DMS153 treated with DMSO at 0.1 percent for 48 hours (cell line): ENCODE measurements around the gene MAS1L.

Experiments used
- DNase-seq: peaks from one replicate; lab custom pipeline; 2025; ENCODE audit not compliant: unreplicated experiment; lab: John Stamatoyannopoulos, UW

MAS1L gene

DNA sequence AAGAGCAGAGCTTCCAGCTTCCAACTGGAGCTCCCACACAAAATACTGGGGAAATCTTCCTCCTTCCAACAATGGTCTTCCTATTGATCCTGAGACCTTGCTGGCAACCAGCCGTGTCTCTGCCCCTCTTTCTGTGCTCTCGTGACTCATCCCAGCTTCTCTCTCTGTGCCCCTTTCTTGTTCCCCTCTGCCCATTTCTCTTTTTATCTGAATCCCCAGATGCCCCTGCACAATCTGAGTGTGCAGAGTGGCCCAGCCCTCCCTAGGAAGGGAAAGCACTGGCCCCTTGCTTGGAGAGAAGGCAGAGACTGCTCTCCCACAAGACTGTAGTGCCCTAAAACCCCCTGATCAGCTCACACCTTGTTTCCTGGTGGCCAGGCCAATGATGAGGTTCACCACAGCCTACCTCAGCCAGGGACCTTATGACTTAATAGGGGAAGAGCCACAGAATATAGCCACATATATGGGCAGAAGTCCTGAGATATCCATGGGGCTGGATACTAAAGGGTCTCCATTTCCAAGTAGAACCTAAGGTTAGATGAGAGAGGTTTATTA, 23.1 kb upstream of the MAS1L start:
- DNase-seq, result no peak

DNA sequence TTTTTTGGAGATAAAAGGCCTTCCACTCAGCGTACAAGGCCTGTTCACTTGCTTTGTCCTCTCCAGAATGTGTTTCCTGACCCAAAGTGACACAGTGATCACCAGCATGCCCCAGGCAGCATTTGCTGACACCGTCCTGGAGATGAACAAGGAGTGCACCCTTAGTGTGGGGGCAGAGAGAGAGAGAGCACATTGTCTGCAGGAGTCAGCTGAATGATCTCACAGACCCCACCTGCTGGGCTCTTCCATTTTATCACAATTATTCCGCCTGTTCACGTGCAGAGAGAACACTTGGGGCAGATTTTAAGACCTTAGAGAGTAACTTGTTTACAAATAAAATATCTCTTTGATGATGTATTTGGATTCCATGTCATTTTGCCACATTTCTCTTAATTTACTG, 22.4 kb upstream of the MAS1L start:
- DNase-seq, result no peak

DNA sequence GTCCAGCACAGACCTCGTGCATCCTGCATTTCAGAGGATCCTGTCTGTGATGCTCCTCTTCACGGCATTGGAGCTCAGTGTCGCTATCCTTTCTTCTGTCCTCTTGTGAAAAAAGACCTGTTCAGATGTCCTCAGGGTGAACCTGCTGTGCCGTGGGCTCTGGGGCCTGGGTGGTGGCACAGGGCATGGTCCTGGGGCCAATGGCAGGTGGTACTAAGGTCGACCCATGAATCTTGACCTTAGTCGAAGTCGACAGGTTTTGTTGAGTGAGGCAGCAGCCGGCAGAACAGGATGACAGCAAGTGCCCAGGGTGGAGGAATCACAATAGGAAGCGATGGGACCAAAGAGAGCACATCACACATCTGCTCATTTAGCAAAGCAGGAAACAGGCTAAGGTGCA, 22.0 kb upstream of the MAS1L start:
- no peak for DNase-seq

DNA sequence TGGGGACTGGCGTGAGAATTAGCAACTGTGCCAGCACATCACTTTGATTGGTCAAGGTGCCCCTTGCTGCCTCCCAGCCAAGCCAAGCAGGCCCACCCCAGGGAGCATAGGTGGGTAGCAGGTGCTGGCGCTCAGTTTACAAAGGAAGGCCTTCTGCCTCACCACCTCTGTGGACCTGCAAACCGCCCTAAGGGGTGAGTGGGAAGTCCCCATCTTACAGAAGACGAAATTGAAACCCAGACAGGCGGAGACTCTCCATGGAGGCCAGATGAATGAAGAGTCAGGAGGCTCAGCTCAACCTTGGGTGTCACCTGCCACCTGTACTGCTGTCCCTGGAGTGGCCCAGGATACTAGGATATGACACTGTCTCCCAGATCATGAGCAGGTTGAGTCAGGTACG, 21.5 kb upstream of the MAS1L start:
- no peak for DNase-seq

DNA sequence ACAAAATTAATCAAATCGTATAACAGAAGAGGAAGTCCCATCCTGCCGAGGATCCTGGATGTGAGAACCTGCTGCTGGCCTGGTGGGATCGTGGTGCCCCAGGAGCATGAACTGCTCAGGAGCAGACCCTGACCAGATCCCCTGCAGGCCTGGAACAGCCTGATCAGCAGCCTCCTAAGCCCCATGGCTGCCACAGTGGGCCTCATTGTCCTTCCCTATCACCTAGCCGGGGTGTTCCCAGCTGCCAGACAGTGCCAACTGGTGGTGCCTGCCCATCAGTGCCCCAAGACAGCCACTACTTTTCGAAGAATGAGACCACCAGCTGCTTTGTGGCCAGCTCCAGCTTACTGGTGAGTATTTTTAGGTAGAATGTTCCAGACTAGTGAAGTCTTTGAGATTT, 19.6 kb upstream of the MAS1L start:
- DNase-seq, result no peak

DNA sequence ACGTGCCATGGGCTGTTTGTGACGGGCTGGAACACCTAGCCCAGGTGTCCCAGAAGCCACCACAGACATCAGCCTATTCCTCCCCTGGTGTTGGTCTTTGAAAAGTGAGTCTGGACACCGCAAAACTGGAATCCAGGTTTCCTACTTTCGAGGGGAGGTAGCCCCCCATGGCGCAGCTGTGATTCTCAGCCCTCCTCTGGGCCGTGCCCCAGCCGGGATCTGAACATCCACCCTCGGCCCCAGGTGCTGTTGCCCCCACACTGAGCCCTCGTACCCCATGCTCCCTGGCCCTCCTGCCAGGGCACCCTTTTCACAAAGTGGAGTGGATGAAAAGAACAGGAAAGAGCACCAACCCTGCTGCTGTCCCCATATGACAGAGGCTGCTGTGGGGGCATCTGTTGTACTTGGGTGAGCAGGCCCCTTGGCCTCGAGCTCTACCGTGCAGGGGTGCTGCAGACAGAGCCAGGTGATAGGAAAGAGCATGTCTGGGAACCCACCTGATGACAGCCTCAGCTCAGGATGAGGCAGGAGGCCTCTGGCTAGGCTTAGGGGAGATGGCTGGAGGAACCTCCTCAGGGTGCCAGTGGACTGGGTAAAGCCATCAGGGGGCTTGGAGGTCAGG, 18.8 kb upstream of the MAS1L start:
- DNase-seq, result no peak

DNA sequence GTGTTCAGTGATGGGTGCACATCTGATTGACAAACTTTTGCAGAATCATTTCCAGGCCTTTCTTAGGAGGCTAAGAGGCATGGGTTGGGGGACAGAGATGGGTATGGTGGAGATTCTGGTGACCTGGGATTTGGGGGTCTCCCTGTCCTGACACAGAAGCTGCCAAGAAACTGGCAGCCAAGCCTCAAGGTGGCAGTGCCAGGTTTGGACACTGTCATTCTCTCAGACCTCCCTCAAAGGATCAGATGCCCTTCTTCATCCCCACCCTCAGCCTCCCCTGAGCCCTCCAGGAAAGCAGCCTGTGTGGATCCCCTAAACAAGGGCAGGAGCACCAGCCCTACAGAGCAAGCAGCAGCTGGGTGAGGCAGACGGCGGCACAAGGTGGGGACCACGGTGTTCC, 18.1 kb upstream of the MAS1L start:
- no peak for DNase-seq

DNA sequence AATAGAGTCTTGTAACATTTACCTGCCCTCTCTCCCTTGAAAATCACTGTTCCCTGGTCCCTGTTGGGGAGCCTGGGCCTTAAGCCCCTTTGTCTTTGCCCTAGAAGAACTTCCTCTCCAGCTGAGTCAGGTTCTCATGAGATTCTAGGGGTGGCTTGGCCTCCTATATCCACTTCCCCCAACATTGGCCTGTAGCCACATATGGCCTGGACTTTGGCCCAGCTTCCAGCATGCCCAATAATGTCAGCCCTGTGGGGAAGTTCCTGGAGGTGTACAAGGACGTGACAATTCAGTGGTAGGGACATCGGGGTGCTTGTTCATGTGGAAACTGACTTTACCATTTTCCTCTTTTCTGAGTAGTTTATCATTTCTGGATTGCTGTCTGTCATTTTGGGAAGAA, 17.2 kb upstream of the MAS1L start:
- DNase-seq, result no peak

DNA sequence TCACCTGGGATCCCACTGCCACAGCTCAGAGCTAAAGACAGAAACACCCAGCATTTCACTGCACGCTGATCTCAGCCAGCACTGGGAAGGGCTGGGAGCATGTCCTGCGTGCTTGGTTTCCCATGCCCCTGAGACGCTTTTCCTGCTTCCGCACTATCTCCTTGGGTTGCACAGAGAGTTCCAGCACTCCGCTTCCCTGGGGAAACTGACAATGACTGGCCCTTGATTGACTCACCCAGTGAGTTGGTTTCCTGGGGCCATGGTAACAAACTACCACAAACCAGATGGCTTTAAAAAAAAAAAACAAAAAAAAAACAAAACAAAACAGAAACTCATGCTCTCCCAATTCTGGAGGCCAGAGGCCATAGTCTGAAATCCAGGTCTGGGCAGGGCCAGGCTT, 14.8 kb upstream of the MAS1L start:
- DNase-seq, result no peak

DNA sequence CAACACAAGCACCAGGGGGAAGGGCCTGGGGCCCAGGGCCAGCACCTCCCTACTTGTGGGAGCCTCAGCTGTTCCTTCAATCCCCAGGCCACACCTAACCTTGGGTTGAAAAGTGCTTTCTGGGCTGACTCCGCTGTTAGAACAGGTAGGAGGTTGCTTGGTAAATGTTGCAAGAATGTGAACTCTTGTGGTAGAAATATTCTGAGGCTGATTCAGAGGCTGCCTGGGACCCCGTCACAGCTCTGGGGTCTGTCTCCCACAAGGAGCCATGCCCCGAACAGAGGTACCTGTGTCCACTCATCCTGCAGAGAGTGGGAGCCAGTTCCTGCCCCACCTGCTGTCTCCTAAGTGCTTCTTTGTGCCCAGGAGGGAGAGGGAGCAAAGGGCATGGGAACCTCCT, 14.4 kb upstream of the MAS1L start:
- DNase-seq, result no peak

DNA sequence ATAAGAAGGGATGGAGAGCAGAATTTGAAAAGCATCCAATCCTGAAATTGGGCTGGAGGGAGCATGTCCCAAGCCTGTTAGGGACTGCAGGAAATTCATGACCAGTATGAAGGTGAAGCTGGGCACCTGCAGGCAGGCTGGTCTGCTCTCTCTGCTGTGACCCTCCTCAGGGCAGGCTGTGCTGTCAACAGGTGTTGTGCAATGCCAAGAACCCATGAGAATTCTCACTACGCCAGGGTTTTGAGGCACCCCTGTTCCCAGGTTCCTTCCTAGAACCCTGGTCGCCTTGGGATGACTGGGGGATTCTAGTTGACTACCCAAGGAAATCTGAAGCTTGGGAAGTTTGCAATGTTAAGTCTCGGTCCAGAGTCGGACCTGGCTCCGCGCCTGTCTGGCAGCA, 13.3 kb upstream of the MAS1L start:
- DNase-seq, result no peak

DNA sequence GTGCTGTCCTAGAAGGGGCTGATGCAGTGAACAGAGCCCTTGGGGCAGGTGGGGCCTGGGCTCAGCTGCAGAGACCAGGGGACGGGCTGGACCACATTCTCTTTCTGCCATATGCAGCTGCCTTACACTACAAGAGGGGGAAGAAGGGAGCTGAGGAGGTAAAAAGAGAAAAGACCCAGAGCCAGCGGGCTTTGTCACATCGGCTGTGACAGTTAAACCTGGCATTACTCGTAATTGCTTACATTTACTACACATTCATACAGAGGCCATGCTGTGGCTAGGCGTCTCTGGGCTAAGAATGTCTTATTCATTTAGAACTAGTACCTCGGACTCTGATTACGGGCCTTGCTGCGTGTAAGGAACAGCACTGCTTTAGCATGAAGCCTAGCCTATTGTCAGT, 12.8 kb upstream of the MAS1L start:
- DNase-seq, result no peak

DNA sequence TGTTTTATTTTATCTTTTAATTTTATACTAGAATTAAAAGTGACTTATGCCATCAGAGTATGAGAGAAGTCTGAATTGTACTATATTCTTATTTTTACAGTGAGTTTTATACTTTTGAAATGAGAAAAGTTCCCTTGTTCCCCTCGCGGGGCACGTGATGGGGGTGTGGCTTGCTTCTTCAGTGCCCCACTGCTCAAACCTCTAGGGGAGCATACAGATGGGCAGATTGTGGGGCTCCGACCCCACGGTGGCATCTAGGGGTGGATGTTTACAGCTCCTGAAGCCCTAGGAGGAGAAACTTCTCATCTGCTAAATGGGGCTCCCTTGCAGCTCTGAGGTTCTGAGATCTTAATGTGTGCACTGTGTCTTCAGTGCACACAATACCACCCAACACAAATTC, 11.9 kb upstream of the MAS1L start:
- DNase-seq, result no peak

DNA sequence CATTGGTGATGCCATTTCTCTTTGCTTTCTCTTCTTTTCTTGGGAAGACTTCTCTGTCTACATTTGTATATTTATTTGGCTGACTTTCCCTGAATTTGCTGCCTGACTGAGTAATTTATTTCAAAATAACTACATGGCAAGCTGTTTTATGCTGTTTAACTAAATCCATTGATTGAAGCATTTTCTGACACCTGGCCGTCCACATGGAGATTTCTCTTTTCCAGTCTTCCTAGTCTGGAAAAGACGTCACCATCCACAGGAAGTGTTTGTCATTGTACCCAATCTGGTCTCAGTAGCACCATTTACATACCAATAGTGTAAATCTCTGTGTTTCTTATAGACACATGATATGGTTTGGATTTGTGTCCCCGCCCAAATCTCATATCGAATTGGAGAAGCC, 9.2 kb upstream of the MAS1L start:
- DNase-seq, result no peak

DNA sequence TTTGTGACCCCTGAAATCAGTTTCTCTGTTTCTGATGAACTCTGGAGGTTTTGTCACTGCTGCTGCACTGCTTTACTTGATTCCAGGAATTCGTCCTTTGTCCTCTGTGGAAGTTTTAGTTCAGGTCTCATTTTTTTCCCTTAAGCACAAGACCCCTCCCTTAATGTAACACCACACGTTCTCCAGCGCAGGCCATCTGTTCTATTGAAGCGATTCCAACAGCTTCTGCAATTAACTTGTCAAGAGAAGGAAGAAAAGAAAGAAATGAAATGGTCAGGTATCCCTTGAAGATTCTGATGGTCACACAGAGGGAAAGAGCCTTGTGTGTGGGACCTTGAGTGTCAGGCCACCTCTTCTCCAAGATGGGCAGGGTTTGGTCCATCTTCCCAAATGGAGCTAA, 7.8 kb upstream of the MAS1L start:
- DNase-seq, result no peak

DNA sequence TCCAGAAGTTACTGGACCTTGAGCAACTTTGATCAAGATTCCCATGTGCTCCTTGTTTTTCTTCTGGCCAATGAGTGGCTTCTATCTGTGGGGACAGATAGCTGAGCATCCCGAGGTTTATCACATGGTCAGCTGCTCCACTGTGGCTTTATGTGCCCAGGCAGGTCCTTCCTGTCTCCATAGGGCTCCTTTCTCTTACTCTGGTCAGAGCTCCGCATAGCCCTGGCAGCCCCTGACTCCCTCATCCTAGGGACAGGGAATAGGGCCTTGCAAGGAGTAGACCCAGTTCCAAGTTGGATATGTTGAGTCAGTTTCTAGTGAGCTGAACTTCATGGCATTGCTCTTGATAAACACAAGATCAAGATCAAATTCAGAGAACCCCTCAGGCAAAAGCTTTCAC, 6.4 kb upstream of the MAS1L start:
- DNase-seq, result no peak

DNA sequence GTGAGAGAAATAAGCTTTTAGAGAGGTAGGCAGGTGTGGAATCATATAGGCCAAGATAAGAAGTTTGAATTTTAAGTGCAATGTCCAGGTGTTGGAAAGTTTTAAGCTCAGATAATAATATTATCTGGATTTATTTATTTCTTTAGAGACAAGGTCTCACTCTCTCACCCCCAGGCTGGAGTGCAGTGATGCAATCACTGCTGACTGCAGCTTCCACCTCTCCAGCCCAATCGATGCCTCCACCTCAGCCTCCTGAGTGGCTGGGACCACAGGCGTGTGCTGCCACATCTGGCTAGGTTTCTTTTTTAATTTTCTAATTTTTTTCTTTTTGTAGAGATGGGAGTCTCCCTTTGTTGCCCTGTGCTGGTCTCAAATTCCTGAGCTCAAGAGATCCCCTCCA, 5.5 kb upstream of the MAS1L start:
- no peak for DNase-seq

DNA sequence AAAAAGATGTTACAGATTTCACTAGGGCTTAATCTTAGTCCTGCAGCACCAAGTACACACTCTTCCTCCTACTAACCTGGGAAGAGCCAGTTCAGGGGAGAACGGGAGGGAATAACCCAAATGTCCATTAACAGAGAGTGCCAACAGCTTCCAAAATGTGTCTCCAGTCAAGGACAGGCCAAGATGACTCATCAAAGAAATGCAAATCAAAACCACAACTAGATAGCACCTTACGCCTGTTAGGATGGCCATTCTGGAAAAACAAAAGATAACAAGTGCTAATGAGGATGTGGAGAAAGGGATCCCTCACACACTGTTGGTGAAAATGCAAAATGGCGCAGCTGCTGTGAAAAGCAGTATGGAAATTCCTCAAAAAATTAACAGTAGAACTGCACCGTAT, 3.8 kb upstream of the MAS1L start:
- DNase-seq, result no peak

DNA sequence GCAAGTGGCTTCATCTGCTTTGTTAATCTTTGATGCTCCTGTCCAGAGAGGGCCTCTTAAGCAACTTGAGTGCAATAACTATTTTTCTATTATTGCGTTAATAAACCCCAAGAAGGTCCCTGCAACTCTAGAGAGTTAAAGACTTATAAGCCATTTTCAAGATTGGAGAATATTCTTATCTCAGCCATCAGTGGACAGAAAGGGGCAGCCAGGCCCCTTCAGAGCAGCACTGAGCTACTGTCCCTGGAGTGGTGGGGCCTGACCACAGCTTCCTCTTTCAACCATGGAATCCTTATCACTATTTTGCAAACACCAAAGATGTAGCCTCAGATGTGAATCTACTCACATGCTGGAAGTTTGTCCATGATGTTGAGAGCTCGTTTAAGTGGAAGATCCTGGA, 2.8 kb upstream of the MAS1L start:
- DNase-seq, result no peak

DNA sequence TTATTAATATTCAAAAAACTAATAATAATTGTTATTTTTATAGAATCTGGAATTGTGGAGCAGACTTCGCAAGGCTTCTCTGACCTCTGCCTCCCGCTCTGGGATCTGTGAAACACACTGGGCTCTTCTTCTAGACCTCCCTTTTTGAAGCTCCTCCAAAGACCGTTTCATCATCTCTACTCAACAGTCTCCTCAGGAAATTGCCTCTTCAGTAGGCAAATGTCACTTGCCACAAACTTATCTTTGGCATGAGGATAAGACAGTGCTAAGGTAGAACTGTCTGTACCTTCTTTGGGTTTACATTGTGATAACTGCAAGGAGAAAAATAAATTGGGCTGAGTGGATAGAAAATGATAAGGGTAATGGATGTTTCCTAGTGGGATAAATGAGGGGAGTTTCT, 2.3 kb upstream of the MAS1L start:
- no peak for DNase-seq

DNA sequence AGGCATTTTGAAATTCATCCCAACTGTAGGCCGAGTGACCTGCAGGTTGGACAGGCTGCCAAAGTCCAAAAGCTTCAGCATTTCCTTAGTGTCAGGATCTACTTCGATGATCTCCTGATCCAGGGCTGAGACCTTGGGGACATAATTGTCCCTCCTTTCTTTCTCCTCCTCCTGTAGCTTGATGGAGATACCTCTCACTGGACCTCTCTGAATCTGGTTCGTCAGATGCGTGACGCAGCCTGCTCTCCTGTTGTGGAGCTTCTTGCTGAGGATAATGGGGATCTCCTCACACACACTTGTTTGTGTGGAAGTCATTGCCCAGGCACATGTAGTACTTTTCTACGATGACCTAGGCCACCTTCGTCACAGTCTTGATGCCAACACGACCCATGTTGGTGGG, 1.5 kb upstream of the MAS1L start:
- no peak for DNase-seq

DNA sequence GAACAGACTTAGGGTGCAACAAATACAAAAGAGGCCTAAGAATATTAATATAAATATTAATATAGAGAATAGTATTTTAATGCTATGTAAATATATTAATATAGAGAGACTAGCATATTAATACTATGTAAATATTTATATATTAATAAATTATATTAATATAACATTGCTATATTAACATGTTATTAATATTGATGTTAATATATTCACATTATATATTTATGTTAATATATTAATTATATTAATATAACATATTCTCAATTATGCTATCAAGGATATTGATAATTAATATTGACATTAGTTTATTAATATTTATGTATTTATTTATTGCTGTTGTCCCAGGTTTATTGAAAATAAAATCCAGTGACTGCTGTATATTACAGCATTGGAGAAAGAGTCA, 1.1 kb upstream of the MAS1L start:
- no peak for DNase-seq

DNA sequence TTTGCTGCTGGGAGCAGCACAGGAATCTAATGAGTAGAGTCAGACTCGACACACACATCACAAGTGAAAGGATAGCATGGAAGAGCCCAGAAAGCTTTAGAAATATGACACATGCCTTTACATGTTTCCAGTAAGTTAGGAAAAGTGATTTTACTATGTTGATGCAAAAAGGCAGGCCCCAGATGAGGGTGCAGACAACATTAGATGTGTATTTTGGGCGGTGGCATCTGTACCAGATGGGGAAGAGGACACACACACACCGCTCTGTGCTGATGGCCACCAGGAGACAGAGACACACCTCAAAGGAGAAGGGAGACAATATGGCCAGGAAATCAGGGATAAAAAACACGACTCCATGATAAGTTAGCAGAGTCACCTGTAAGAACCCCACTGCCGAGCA, 625 bp downstream of the MAS1L start:
- no peak for DNase-seq

DNA sequence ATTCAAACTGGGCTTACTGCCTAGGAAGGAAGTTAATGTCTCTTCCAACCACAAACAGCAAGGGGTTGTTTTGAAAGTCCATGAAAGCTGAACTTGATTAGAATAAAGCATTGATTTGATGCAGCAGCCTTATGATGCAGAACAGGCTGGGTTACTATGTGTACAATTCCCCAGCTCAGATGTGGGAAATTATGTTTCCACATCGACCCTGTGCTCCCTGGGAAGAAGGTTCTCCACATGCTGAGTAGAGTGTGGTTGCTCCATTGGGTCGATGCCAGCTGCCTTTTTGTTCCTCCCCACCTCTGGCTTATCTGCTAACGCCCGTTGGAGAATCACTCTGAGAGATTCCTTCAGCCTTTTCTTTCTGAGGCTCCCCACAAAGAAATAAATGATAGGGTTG, 1.2 kb downstream of the MAS1L start:
- no peak for DNase-seq
